ENCODE data around the gene AK6.

- no peak for TF ChIP-seq CTCF (IDR thresholded peaks at IDR 0.05)
- no peak for TF ChIP-seq POLR2A (IDR thresholded peaks at IDR 0.05)
Measured at GRCh38 chr5:69360442-69360841, 8.9 kb downstream of the AK6 start.

All from right lobe of liver (tissue), 4 donors.